ENCODE measurements around the gene ODAD2.

- TF ChIP-seq POLR2A (IDR thresholded peaks at IDR 0.05) = no peak
- TF ChIP-seq, protein P1, sequence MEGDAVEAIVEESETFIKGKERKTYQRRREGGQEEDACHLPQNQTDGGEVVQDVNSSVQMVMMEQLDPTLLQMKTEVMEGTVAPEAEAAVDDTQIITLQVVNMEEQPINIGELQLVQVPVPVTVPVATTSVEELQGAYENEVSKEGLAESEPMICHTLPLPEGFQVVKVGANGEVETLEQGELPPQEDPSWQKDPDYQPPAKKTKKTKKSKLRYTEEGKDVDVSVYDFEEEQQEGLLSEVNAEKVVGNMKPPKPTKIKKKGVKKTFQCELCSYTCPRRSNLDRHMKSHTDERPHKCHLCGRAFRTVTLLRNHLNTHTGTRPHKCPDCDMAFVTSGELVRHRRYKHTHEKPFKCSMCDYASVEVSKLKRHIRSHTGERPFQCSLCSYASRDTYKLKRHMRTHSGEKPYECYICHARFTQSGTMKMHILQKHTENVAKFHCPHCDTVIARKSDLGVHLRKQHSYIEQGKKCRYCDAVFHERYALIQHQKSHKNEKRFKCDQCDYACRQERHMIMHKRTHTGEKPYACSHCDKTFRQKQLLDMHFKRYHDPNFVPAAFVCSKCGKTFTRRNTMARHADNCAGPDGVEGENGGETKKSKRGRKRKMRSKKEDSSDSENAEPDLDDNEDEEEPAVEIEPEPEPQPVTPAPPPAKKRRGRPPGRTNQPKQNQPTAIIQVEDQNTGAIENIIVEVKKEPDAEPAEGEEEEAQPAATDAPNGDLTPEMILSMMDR (IDR thresholded peaks at IDR 0.05) = no peak
Measured at GRCh38 chr10:27771231-27771630, 227.6 kb downstream of the ODAD2 start.
